ENCODE data around the gene FGF14. TPM values are rescaled to one million over a fixed set of nuclear protein-coding genes. Genes with fewer than 3 reads are reported as not detected.

The FGF14 gene
- total RNA-seq, 1 donor from 2014 or later = 2.0 TPM

DNA sequence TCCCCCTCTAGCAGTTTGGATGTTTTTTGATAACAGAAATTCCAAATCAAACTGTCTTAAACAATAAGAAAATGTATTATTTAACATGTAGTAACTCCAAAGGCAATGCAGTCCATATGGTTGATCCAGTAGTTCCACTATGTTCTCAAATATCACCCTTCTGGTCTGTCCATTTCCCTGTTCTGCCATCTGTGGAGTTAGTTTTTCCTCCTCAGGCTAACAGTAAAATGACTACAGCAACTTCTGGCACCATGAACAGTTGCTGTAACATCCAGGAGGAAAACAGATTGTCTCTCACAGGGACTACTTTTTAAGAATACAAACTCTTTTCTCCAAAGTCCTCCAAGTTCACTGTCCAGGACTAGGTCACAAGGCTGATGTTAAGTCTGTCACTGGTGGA, 455.4 kb downstream of the FGF14 start:
- H3K27ac ChIP-seq = no peak overlapping the region
- H3K4me1 ChIP-seq = peaks cover 5% of the 10 kb centered on the region
- no peak for ATAC-seq
- H3K4me3 ChIP-seq = no peak overlapping the region
- no peak for DNase-seq
- H3K9me3 ChIP-seq = no peaks in the 10 kb centered on the region
- H3K36me3 ChIP-seq = no peaks in the 10 kb centered on the region
- intact Hi-C loops (cut with DNase I) = no loop called here
- TF ChIP-seq, protein P1, sequence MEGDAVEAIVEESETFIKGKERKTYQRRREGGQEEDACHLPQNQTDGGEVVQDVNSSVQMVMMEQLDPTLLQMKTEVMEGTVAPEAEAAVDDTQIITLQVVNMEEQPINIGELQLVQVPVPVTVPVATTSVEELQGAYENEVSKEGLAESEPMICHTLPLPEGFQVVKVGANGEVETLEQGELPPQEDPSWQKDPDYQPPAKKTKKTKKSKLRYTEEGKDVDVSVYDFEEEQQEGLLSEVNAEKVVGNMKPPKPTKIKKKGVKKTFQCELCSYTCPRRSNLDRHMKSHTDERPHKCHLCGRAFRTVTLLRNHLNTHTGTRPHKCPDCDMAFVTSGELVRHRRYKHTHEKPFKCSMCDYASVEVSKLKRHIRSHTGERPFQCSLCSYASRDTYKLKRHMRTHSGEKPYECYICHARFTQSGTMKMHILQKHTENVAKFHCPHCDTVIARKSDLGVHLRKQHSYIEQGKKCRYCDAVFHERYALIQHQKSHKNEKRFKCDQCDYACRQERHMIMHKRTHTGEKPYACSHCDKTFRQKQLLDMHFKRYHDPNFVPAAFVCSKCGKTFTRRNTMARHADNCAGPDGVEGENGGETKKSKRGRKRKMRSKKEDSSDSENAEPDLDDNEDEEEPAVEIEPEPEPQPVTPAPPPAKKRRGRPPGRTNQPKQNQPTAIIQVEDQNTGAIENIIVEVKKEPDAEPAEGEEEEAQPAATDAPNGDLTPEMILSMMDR (IDR thresholded peaks at IDR 0.05) = no peak
- no peaks in the 10 kb centered on the region for H3K27me3 ChIP-seq

DNA sequence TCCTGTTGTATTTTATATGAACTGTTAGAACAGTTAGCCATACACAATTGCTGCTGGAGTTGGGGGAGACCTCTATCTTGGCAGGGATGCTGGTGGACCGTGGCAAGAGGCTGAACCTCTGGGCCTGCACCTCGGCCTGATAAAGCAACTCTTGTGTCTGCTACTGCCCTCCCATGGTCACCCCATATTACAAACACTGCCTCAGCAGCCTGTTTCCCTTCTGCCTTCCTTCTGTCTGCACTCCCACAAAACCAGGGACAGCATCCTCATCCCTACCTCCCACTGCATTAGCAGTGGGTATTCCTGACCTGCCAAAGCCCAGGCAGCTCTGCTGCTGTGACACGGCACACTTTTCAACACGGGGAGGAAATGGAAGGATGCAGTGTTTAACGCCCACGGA, 456.4 kb downstream of the FGF14 start:
- TF ChIP-seq, protein P1 (IDR thresholded peaks at IDR 0.05) = no peak
- intact Hi-C loops (cut with DNase I) = no loop called here
- ATAC-seq = no peak
- Histone ChIP-seq H3K27ac (no peak overlapping the region), H3K36me3 (no peaks in the 10 kb centered on the region), H3K4me3 (no peak overlapping the region), H3K9me3 (no peaks in the 10 kb centered on the region), H3K4me1 (peaks cover 13% of the 10 kb centered on the region), H3K27me3 (no peaks in the 10 kb centered on the region)
- no peak for DNase-seq

DNA sequence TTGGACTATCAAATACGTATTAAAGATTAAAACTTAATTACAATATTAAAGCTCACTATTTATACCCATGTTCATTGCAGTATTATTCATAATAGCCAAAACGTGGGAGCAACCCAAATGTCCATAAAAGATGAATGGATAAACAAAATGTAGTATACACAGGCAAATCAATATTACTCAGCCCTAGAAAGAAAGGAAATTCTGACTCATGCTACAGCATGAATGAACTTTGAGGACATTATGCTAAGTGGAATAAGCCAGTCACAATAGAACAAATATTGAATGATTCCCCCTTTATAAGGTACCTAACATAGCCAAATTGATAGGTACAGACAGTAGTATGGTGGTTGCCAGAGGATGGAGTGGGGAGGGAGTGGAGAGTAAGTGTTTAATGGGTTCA, 457.3 kb downstream of the FGF14 start:
- ATAC-seq = no peak
- DNase-seq = no peak
- H3K36me3 ChIP-seq = no peaks in the 10 kb centered on the region

GRCh38 chr13:101942535-101943157, 459.2 kb downstream of the FGF14 start:
- TF ChIP-seq, protein P1 (IDR thresholded peaks at IDR 0.05) = peak; percentile 6
- no peak for ATAC-seq

More for the DNA sequence above, 457.3 kb downstream of the FGF14 start:
- no peaks in the 10 kb centered on the region for H3K27me3 ChIP-seq
- no peaks in the 10 kb centered on the region for H3K9me3 ChIP-seq
- no peak overlapping the region for H3K27ac ChIP-seq
- H3K4me3 ChIP-seq = no peak overlapping the region
- TF ChIP-seq, protein P1 (IDR thresholded peaks at IDR 0.05) = no peak
- H3K4me1 ChIP-seq = peaks cover 13% of the 10 kb centered on the region
- intact Hi-C loops (cut with DNase I) = no loop called here

DNA sequence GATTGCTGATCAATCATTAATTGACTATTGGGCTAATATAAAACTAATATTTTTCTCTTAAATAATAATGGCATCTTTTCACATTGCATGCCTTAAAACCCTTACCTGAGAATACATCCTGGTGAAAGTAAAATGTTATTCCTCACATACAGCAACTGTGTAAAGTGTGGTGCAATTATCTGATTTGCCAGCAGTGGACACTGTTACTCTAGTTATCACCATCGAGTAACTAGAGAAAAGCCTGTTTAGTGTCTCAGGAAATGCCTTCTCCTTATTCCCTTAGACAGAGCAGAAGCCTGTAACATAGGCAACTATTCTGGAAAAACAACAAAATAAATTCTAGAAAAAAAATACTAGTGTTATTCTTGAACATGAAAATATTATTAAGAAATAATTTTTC, 459.8 kb downstream of the FGF14 start:
- Histone ChIP-seq H3K4me3 (no peak overlapping the region), H3K36me3 (no peaks in the 10 kb centered on the region), H3K27ac (no peak overlapping the region), H3K4me1 (peaks cover 13% of the 10 kb centered on the region), H3K27me3 (no peaks in the 10 kb centered on the region), H3K9me3 (no peaks in the 10 kb centered on the region)
- intact Hi-C loops (cut with DNase I) = no loop called here
- TF ChIP-seq, protein P1 (IDR thresholded peaks at IDR 0.05) = peak; percentile 59
- ATAC-seq = peak; percentile 62
- no peak for DNase-seq

More at GRCh38 chr13:101942535-101943157, 459.2 kb downstream of the FGF14 start:
- H3K4me1 ChIP-seq = peaks cover 13% of the 10 kb centered on the region
- H3K4me3 ChIP-seq = no peak overlapping the region
- H3K27me3 ChIP-seq = no peaks in the 10 kb centered on the region
- intact Hi-C loops (cut with DNase I) = no loop called here
- no peaks in the 10 kb centered on the region for H3K9me3 ChIP-seq
- H3K36me3 ChIP-seq = no peaks in the 10 kb centered on the region
- no peak for DNase-seq
- no peak overlapping the region for H3K27ac ChIP-seq
